ENCODE data around the gene ZNF432.

ZNF432 gene

DNA sequence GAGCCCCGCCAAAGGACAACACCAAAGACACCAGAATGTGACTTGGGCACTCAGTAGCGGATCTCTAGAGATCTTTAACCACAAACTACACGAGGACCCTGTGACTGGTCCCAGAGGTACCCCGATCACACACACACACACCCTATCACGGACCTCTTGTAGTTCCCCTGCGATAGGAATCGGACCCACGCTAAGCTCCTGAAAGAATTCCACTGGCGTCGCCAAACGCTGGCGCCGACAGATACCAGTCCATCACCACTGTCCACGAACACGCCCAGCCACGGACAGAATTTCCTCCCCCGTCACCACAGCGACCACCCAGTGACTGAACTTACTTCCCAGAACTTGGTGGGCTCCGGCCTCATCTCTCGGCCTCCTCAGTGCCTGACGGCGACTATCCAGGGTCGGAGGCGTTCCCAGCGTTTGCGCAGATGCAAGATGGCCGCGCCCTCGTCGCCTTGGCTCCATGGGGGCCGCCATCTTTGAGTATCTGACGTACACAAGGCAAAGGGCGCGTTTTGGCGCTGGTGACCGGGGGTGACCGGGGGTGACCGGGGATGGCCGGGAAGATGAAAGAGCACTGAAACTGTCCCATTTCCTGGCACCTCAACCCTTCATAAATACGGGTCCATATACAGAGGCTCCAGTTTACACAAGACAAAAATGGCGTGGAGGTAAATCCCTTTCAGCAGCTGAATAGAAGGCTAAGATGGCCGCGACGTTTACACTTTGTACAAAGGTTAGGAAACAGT is 40.7 kb downstream of the ZNF432 start, which contains the start of gene ZNF615:
ZNF615 (minus strand) TSS at position 406 of the 752 bp plus-strand sequence. CDS start 4,500 bp downstream, outside the sequence.
- peak; percentile 86 for DNase-seq (ENCODE audit: low spot score)

DNA sequence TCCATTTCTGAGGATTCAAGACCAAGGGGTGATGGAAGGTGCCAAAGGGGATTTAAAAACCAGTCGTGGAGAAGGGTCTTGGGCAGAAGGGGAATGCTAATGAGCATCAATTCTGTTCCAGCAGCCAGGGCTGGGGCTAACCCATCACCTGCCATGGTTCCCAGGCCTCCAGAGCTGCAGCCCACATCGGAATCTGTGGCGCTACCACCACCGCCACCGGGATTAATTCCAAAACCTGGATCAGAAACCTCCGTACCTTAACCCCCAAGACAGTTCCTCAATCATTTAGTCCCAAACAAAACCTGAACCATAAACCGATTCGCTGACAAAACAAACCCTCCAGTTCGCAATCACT is 41.2 kb downstream of the ZNF432 start:
- DNase-seq (ENCODE audit: low spot score): no peak

GRCh38 chr19:51994048-51994644 is 54.5 kb downstream of the ZNF432 start:
- DNase-seq (ENCODE audit: low spot score): no peak

DNA sequence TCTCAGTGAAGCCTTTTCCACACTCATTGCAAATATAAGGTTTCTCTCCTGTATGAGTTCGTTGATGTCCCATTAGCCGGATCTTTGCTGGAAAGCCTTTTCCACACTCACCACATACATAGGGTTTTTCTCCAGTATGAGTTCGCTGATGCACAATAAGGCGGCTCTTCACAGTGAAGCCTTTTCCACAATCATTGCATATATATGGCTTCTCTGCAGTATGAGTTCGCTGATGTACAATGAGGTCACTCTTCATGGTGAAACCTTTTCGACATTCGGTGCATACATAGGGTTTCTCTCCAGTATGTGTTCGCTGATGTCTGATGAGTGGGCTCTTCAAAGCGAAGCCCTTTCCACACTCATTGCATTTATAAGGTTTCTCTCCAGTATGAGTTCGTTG is 55.2 kb downstream of the ZNF432 start:
- no peak for DNase-seq (ENCODE audit: low spot score)

DNA sequence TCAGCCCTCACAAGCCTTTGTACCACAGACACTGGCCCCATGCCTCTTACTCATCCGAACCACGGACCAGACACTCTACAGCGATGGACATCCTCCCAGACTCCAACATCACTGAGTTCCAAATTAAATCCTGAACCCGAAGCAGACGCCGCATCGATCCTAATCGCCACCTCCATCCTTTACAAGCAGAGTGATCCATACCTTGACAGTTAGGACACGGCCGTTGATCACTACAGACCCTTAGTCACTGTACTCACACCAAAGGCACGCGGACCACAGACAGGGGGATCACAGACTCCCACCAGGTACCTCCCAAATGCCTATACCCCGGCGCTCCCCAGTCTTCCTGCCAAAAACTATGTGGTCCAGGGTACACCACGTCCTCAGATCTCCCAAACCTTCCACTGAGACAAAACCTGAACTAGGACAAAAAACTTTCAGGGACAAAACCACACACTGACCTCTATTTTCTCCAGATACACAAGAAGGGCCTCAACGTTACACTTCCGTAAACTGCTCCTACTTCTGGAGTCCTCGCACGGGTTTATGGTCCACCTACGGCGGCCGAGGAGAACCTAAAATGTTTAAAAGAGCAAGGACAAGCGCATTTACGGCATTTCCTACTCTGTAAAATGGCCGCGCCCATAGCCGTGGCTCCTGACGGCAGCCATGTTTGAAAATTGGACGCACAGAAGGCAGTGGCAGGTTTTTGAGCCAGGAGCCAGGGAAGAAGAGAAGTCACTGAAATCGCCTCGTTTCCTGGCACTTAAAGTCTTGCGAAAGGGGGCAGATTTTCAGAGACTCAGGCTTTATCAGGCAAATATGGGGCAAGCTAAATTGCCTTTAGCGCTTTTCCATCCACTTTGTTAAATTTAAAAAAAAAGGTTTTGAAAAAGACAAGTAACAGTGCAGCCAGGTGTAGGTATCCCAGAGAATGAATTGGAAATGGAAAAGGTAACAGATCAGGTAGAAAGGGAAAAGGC is 62.0 kb downstream of the ZNF432 start, which contains the start of gene ZNF350:
ZNF350 (minus strand) TSS at position 532 of the 983 bp plus-strand sequence. CDS start 12,480 bp downstream, outside the sequence.
- DNase-seq (ENCODE audit: low spot score): peak; percentile 97

DNA sequence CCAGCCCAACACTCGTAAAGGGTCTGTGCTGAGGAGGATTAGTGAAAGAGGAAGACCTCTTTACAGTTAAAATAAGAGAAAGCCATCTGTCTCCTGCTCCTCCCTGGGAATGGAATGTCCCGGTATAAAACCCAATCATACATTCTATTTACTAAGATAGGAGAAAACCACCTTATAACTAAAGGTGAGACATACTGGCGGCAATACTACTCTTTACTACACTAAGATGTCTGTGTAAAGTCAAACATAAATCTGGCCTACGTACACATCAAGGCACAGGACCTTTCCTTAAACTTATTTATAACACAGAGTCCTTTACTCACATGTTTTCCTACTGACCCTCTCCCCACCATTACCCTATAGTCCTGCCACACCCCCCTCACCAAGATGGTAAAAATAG is 65.3 kb downstream of the ZNF432 start:
- no peak for DNase-seq (ENCODE audit: low spot score)

Measured in kidney tubule cell (primary cell).